Muscle of arm (tissue), 12 donors: ENCODE measurements around the gene CABLES2. TPM values are rescaled to one million over a fixed set of nuclear protein-coding genes. Genes with fewer than 3 reads are reported as not detected.
"Not testable (repeated sequence)": the region's sequence is repeated elsewhere in the genome, so short reads cannot be mapped to it uniquely, and the experiment has no call there.

Experiments
- DNase-seq: peaks from one replicate; pipeline ENCODE4 v3.0.0-alpha.2; 2013
- polyA plus RNA-seq, 12 donors: library from polyadenylated mRNA; unstranded; fragments of 120-200 nt; gene quantifications; one replicate each; pipeline ENCODE4 v1.2.1, GENCODE V29; 2013; ENCODE audit not compliant: insufficient read length in 12 of 12

Gene CABLES2
- polyA plus RNA-seq, 12 donors, result 4.1 to 10.6 (median 5.1) TPM; not detected in 1

GRCh38 chr20:62373631-62374179 is 33.4 kb downstream of the CABLES2 start:
- not testable (repeated sequence) for DNase-seq

GRCh38 chr20:62372042-62372993 is 34.8 kb downstream of the CABLES2 start:
- no peak for DNase-seq

- DNase-seq, result no peak
These were observed 35.5 kb downstream of the CABLES2 start for GRCh38 chr20:62371588-62372041.

GRCh38 chr20:62370807-62371587 is 36.1 kb downstream of the CABLES2 start:
- DNase-seq, result no peak

- DNase-seq, result no peak
These were observed 36.8 kb downstream of the CABLES2 start for GRCh38 chr20:62370115-62370806.

- DNase-seq, result no peak
These were observed 37.3 kb downstream of the CABLES2 start for GRCh38 chr20:62369815-62370114.

- no peak for DNase-seq
These were observed 37.9 kb downstream of the CABLES2 start for GRCh38 chr20:62368976-62369814.

- no peak for DNase-seq
These were observed 38.6 kb downstream of the CABLES2 start for GRCh38 chr20:62368392-62368975.

GRCh38 chr20:62367633-62368391 is 39.3 kb downstream of the CABLES2 start:
- no peak for DNase-seq

- DNase-seq, result no peak
These were observed 39.9 kb downstream of the CABLES2 start, which contains the start of gene LAMA5 for GRCh38 chr20:62367136-62367632. Gene LAMA5, minus strand, starts transcription at chr20:62367312. Its CDS starts 67 bp downstream, at chr20:62367245.

GRCh38 chr20:62366370-62367135 is 40.5 kb downstream of the CABLES2 start:
- no peak for DNase-seq

GRCh38 chr20:62365814-62366369 is 41.2 kb downstream of the CABLES2 start:
- DNase-seq, result no peak

GRCh38 chr20:62364911-62365736 is 42.0 kb downstream of the CABLES2 start:
- no peak for DNase-seq

- DNase-seq, result no peak
These were observed 42.9 kb downstream of the CABLES2 start for GRCh38 chr20:62363920-62364851.

GRCh38 chr20:62362991-62363919 is 43.8 kb downstream of the CABLES2 start:
- DNase-seq, result no peak
